Right lobe of liver (tissue), 6 donors: ENCODE data around the gene FEV. TPM values are rescaled to one million over a fixed set of nuclear protein-coding genes. Genes with fewer than 3 reads are reported as not detected.

Experiments used
- ATAC-seq, 4 donors: fragments of 200-7000 bp; cut with Tn5 transposase; one replicate each; pipeline ENCODE4 v1.9.1; 2020; ENCODE audit warnings: mild to moderate bottlenecking in 4 of 4, moderate library complexity in 4 of 4
- DNase-seq, 3 donors: peaks; one replicate each; pipeline ENCODE4 v3.0.0-alpha.2; 2020
- H3K27ac ChIP-seq, 3 donors: fragments of 200-600 bp; one replicate each; pipeline ENCODE4 v1.8.0; 2022
- H3K27me3 ChIP-seq, 2 donors: fragments of 200-600 bp; one replicate each; pipeline ENCODE4 v1.8.0; 2022
- H3K36me3 ChIP-seq, 4 donors: fragments of 200-600 bp; sonication (generic) in 1 of 4; one replicate each; pipeline versions ENCODE4 v1.5.1 to v1.8.0; 2017 to 2022; ENCODE audit warnings: control low read depth in 1 of 4
- H3K4me1 ChIP-seq, 4 donors: fragments of 200-600 bp; sonication (generic) in 1 of 4; one replicate each; pipeline versions ENCODE4 v1.5.1 to v1.8.0; 2017 to 2022; ENCODE audit warnings: control low read depth in 1 of 4
- H3K4me3 ChIP-seq, 3 donors: fragments of 200-600 bp; one replicate each; pipeline ENCODE4 v1.8.0; 2022
- H3K9me3 ChIP-seq, 4 donors: fragments of 200-600 bp; sonication (generic) in 1 of 4; one replicate each; pipeline versions ENCODE4 v1.5.1 to v1.8.0; 2017 to 2022; ENCODE audit warnings: control low read depth in 1 of 4
- CTCF ChIP-seq, 4 donors: fragments of 200-600 bp in 3 of 4; fragments of 450-650 bp in 1 of 4; IDR thresholded peaks; one replicate each; pipeline versions ENCODE4 v1.5.1 to v1.8.0; 2016 to 2022; ENCODE audit warnings: antibody characterized with exemption in 4 of 4, mild to moderate bottlenecking in 2 of 4
- POLR2A ChIP-seq: fragments of 450-650 bp; IDR thresholded peaks from one replicate; pipeline ENCODE4 v1.6.1; 2017; ENCODE audit warnings: antibody characterized with exemption, mild to moderate bottlenecking
- WGBS: methylation state at CpG from one replicate; pipeline ENCODE4 v1.1.6; 2018; ENCODE audit warnings: low coverage, low lambda C conversion rate; ENCODE audit not compliant: insufficient coverage; ENCODE audit errors: missing lambda C conversion rate; 5-methylcytosine and 5-hydroxymethylcytosine counted together
- intact Hi-C, 2 donors: fragments of 100-400 bp; cut with DNase I; formaldehyde crosslinking; loops; one replicate each; pipeline versions ENCODE4 v1.11.2 to v1.14.1; 2022
- total RNA-seq, 6 experiments: library from RNA; depleted of rRNA in 2 of 6; stranded (reverse); fragments of >200 nt in 2 of 6; fragmentation: NEBNext Ultra II Directional in 3 of 6; extraction: Animal tissue kit (Norgen Biotek cat#: 25700) in 3 of 6; gene quantifications; one replicate each; pipeline versions ENCODE4 v1.1.0 to v1.2.4, GENCODE V29; 2016 to 2023
- donor health status: DM: no; HTN: yes; CAD: no.
- donor health status: DM: no; HTN: no; CAD: no.
- donor health status: DM: no; HTN: no; CAD: no.
- donor health status: DM: no; HTN: yes; CAD: no.
- donor health status: DM: no; HTN: yes; CAD: no.

The FEV gene
- total RNA-seq, 6 experiments from 2014 or later = not detected

- intact Hi-C loops = no loop called here
- Histone ChIP-seq H3K36me3 (no peaks in the 10 kb centered on the region), H3K27ac (no peak overlapping the region), H3K9me3 (no peaks in the 10 kb centered on the region), H3K4me3 (no peak overlapping the region), H3K4me1 (peaks cover 0 to 21% (median 8%) of the 10 kb centered on the region in 4 donors), H3K27me3 (peaks cover 0 to 2% of the 10 kb centered on the region in 2 donors)
- WGBS = 29% methylated on average over 5 of the region's 8 CpGs
- DNase-seq (no peak), ATAC-seq (no peak)
- TF ChIP-seq POLR2A = no peak
- TF ChIP-seq CTCF (IDR thresholded peaks at IDR 0.05) = no peak
Measured at GRCh38 chr2:219000569-219000960, 15.6 kb upstream of the FEV start.

DNA sequence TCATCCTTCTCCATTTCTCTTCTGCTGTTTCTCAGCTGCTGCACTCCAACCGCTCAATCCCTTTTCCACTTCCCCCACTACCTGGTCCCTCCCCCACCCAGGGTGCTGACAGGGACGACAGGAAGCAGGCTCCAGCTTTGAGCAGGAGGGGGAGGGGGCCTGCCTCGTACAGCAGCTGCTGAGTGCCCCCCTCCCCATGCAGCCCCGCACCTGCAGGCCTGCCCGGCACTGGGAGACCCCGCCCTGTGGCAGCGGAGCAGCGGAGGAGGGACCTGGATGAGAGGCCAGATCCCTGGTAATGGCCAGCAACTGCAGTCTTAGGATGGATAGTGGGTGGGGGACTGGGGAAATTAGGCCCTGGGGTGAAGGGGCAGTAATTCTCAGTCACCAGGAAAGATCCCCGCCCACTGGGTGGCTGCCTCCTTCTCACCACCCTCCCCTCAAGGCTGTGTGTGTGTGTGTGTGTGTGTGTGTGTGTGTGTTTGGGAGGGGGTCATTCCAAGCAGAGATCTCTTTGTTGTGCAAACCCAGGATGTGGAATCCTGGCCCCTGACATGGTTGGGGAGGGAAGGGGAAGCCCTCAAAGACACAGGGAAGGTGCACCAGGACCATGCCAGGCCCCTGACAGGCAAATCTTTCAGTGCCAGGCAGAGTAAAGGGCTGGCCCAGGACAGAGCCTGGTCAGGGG lies 15.0 kb upstream of the FEV start:
- no peaks in the 10 kb centered on the region for H3K36me3 ChIP-seq
- 40% methylated on average over 9 of the region's 9 CpGs for WGBS
- intact Hi-C loops = no loop called here
- ATAC-seq (no peak), DNase-seq (no peak)
- H3K4me3 ChIP-seq = no peak overlapping the region
- H3K4me1 ChIP-seq = peaks cover 0 to 21% (median 8%) of the 10 kb centered on the region in 4 donors
- H3K27ac ChIP-seq = no peak overlapping the region
- peaks cover 3 to 7% of the 10 kb centered on the region in 2 donors for H3K27me3 ChIP-seq
- TF ChIP-seq CTCF (IDR thresholded peaks at IDR 0.05) = no peak
- no peak for TF ChIP-seq POLR2A
- no peaks in the 10 kb centered on the region for H3K9me3 ChIP-seq

GRCh38 chr2:218999021-218999880 lies 14.3 kb upstream of the FEV start:
- Histone ChIP-seq H3K4me3 (no peak overlapping the region), H3K36me3 (no peaks in the 10 kb centered on the region), H3K4me1 (peaks cover 0 to 21% (median 8%) of the 10 kb centered on the region in 4 donors), H3K27ac (no peak overlapping the region), H3K9me3 (no peaks in the 10 kb centered on the region), H3K27me3 (peaks cover 4 to 14% of the 10 kb centered on the region in 2 donors)
- intact Hi-C loops = no loop called here
- DNase-seq (no peak), ATAC-seq (no peak)
- no peak for TF ChIP-seq POLR2A
- TF ChIP-seq CTCF (IDR thresholded peaks at IDR 0.05) = no peak
- 52% methylated on average over 5 of the region's 10 CpGs for WGBS

DNA sequence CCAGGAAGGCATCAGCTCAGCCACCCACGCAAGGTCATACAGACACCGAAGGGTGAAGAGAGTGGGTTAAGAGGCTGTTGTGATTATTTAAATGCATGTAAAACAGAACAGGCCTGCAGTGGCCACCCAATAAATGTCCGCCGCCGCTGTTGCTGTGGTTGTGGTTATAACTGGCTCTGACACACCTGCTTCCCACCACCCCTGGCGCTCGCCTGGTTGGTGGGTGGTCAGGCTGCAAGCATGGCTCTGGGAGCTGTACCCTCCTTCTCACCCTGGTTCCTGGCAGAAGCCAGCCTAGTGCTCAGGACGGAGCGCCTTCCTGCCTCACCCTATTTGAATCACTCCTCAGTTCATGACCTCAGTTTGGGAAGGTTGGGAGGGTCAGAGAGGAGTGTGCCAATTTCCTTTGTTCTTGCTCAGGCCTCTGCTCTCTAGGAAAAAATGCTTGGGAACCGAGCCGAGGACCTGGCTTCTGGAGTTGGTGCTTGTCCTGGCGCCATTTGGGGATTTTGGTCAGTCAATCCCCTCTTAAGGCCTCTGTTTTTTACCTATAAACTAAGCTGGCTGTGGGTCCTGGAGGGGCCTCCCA lies 13.5 kb upstream of the FEV start:
- H3K27ac ChIP-seq = no peak overlapping the region
- intact Hi-C loops = no loop called here
- no peak overlapping the region for H3K4me3 ChIP-seq
- peaks cover 0 to 27% (median 10%) of the 10 kb centered on the region in 4 donors for H3K4me1 ChIP-seq
- WGBS = 20% methylated on average over 3 of the region's 12 CpGs
- ATAC-seq (no peak), DNase-seq (no peak)
- TF ChIP-seq POLR2A (no peak), CTCF (IDR thresholded peaks at IDR 0.05) (no peak)
- no peaks in the 10 kb centered on the region for H3K9me3 ChIP-seq
- H3K36me3 ChIP-seq = no peaks in the 10 kb centered on the region
- peaks cover 4 to 21% of the 10 kb centered on the region in 2 donors for H3K27me3 ChIP-seq
